Fibroblast of lung (primary cell): ENCODE measurements around the gene CFAP65. TPM values are rescaled to one million over a fixed set of nuclear protein-coding genes. Genes with fewer than 3 reads are reported as not detected.

Source experiments
- DNase-seq, 2 donors: peaks; one replicate each; pipeline versions ENCODE4 v3.0.0 to v3.0.0-alpha.2; 2010; ENCODE audit warnings: low read depth in 2 of 2
- H2AFZ ChIP-seq: 2 replicates; pipeline ENCODE4 v1.5.1; 2012; ENCODE audit warnings: low read length, control low read depth, inconsistent platforms
- H3K27ac ChIP-seq: 2 replicates; pipeline ENCODE4 v1.5.1; 2011; ENCODE audit warnings: low read length, control low read depth; ENCODE audit not compliant: insufficient read depth
- H3K27me3 ChIP-seq: 2 replicates; pipeline ENCODE4 v1.5.1; 2011; ENCODE audit warnings: mild to moderate bottlenecking, low read length; ENCODE audit not compliant: control insufficient read depth, insufficient read depth
- H3K36me3 ChIP-seq: 2 replicates; pipeline ENCODE4 v1.5.1; 2011; ENCODE audit warnings: low read length; ENCODE audit not compliant: control insufficient read depth, insufficient read depth
- H3K4me1 ChIP-seq: 2 replicates; pipeline ENCODE4 v1.5.1; 2011; ENCODE audit warnings: low read length; ENCODE audit not compliant: control insufficient read depth, insufficient read depth; ENCODE audit errors: extremely low read depth
- H3K4me2 ChIP-seq: 2 replicates; pipeline ENCODE4 v1.5.1; 2011; ENCODE audit warnings: low read length, control low read depth; ENCODE audit not compliant: insufficient read depth; ENCODE audit errors: extremely low read depth
- H3K4me3 ChIP-seq, 4 experiments: fragments of 200-600 bp in 1 of 4; sonication (generic) in 1 of 4; replicated peaks in 1 of 4; 2 replicates each; pipeline ENCODE4 v1.5.1; 2011 to 2016; ENCODE audit warnings: low read length in 4 of 4, low read depth in 3 of 4, mild to moderate bottlenecking in 3 of 4, control low read depth in 2 of 4, inconsistent platforms in 1 of 4, mixed read lengths in 1 of 4; ENCODE audit not compliant: insufficient read depth in 1 of 4; ENCODE audit errors: control extremely low read depth in 1 of 4
- H3K79me2 ChIP-seq: 2 replicates; pipeline ENCODE4 v1.5.1; 2012; ENCODE audit warnings: mild to moderate bottlenecking, low read length, inconsistent platforms; ENCODE audit not compliant: control insufficient read depth, insufficient read depth
- H3K9ac ChIP-seq: 2 replicates; pipeline ENCODE4 v1.5.1; 2011; ENCODE audit warnings: mild to moderate bottlenecking, low read length, control low read depth; ENCODE audit not compliant: insufficient read depth
- H3K9me3 ChIP-seq: 2 replicates; pipeline ENCODE4 v1.5.1; 2012; ENCODE audit warnings: low read depth, low read length; ENCODE audit not compliant: control insufficient read depth, insufficient read depth
- H4K20me1 ChIP-seq: 2 replicates; pipeline ENCODE4 v1.5.1; 2011; ENCODE audit warnings: low read length; ENCODE audit not compliant: control insufficient read depth, insufficient read depth; ENCODE audit errors: extremely low read depth
- CTCF ChIP-seq, 2 donors: IDR thresholded peaks in 1 of 2; conservative IDR thresholded peaks in 1 of 2; 1 replicate in 1 of 2; 2 replicates in 1 of 2; pipeline ENCODE4 v1.5.1; 2011 to 2012; ENCODE audit warnings: low read length in 2 of 2, control low read depth in 1 of 2, inconsistent platforms in 1 of 2, low read depth in 1 of 2, mild to moderate bottlenecking in 1 of 2
- EZH2 ChIP-seq: IDR thresholded peaks from 2 replicates; pipeline ENCODE4 v1.5.1; 2012; ENCODE audit warnings: low read length, control low read depth, mild to moderate bottlenecking; ENCODE audit errors: missing control alignments
- polyA plus RNA-seq, 2 donors: library from polyadenylated mRNA; depleted of rRNA in 1 of 2; stranded (reverse) in 1 of 2; unstranded in 1 of 2; fragments of >200 nt; gene quantifications; 2 replicates each; pipeline ENCODE4 v1.2.1, GENCODE V29; 2011 to 2012; ENCODE audit warnings: missing spikeins in 1 of 2
- total RNA-seq: library from RNA; depleted of rRNA; stranded (reverse); fragments of >200 nt; gene quantifications from 2 replicates; pipeline ENCODE4 v1.2.1, GENCODE V29; 2014

The CFAP65 gene
- total and polyA plus RNA-seq, 2 donors (not counting 1 experiment from before 2014, with no cell fraction given) = not detected

DNA sequence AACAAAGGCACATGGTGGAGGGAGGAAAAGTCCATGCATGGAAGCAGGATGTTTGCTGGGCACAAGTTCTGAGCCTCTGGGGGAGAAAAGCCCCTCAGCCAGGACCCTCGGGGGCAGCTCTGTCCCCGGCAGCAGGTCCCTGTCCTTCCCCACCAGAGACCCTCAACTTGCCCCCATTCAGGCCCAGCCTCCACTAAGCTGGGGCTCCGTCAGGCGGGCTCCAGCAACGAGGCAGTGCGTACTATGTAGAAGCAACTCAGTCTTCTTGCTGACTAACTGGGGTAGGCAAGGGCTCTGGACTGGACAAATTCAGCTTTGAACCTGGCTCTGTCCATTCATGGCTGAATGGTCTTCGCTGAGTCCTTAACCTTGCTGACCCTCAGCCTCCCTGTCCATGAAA is 23.0 kb downstream of the CFAP65 start:
- Histone ChIP-seq H3K27ac (no peak overlapping the region), H3K27me3 (peaks cover 7% of the 10 kb centered on the region), H3K9me3 (no peaks in the 10 kb centered on the region), H3K36me3 (no peaks in the 10 kb centered on the region), H3K4me2 (no peak overlapping the region), H2AFZ (no peak overlapping the region), H4K20me1 (no peaks in the 10 kb centered on the region), H3K79me2 (no peaks in the 10 kb centered on the region), H3K9ac (no peak overlapping the region), H3K4me3 (no peak overlapping the region), H3K4me1 (no peaks in the 10 kb centered on the region)
- DNase-seq = no peak
- TF ChIP-seq CTCF (conservative IDR thresholded peaks at IDR 0.05 in 1 of 2, IDR thresholded peaks at IDR 0.05 in 1 of 2; ENCODE audit: low read depth in 1 of 2, low read length in 2 of 2) (no peak), EZH2 (no peak)

- Histone ChIP-seq H3K27ac (no peak overlapping the region), H3K79me2 (no peaks in the 10 kb centered on the region), H3K36me3 (no peaks in the 10 kb centered on the region), H2AFZ (no peak overlapping the region), H3K27me3 (peaks cover 7% of the 10 kb centered on the region), H3K9ac (no peak overlapping the region), H4K20me1 (no peaks in the 10 kb centered on the region), H3K9me3 (no peaks in the 10 kb centered on the region), H3K4me1 (no peaks in the 10 kb centered on the region), H3K4me2 (no peak overlapping the region), H3K4me3 (no peak overlapping the region)
- TF ChIP-seq CTCF (conservative IDR thresholded peaks at IDR 0.05 in 1 of 2, IDR thresholded peaks at IDR 0.05 in 1 of 2; ENCODE audit: low read depth in 1 of 2, low read length in 2 of 2) (no peak), EZH2 (no peak)
- no peak for DNase-seq
These were observed 23.9 kb downstream of the CFAP65 start for GRCh38 chr2:219017201-219017931.

DNA sequence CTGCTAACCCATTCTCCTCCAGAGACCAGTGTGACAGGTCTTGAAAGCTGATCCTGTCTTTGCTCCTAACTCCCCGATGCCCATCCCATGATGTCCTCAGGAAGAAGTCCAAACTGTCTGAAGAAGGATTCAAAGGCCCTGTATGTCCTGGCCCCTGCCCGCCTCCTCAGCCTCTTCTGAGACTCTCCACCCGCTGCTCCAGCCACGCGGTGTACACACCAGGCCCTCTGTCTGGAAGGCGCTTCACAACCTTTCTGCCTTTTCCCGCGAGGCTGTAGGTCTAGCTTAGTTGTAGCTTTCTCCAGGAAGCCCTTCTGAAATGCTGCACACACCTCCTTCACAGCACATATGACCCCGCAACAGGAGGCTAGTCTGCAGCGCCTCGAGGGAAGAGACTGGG is 24.6 kb downstream of the CFAP65 start:
- Histone ChIP-seq H3K79me2 (no peaks in the 10 kb centered on the region), H3K4me3 (no peak overlapping the region), H3K4me1 (no peaks in the 10 kb centered on the region), H3K36me3 (no peaks in the 10 kb centered on the region), H3K9me3 (no peaks in the 10 kb centered on the region), H3K9ac (no peak overlapping the region), H3K27me3 (peaks cover 7% of the 10 kb centered on the region), H3K4me2 (no peak overlapping the region), H3K27ac (no peak overlapping the region), H4K20me1 (no peaks in the 10 kb centered on the region), H2AFZ (no peak overlapping the region)
- TF ChIP-seq CTCF (conservative IDR thresholded peaks at IDR 0.05 in 1 of 2, IDR thresholded peaks at IDR 0.05 in 1 of 2; ENCODE audit: low read depth in 1 of 2, low read length in 2 of 2) (no peak), EZH2 (no peak)
- no peak for DNase-seq
